ENCODE data around the gene PIK3CA. TPM values are rescaled to one million over a fixed set of nuclear protein-coding genes. Genes with fewer than 3 reads are reported as not detected.
"Not testable (repeated sequence)": the region's sequence is repeated elsewhere in the genome, so short reads cannot be mapped to it uniquely, and the experiment has no call there.

Gene PIK3CA
- total RNA-seq, 2 experiments from 2014 or later: 9.0 to 17.8 TPM

- H3K79me2 ChIP-seq (ENCODE audit: insufficient read depth, low read depth, low read length): no peaks in the 10 kb centered on the region
- no peaks in the 10 kb centered on the region for H3K4me1 ChIP-seq (ENCODE audit: insufficient read depth, low read length, poor library complexity, severe bottlenecking)
- TF ChIP-seq CTCF (conservative IDR thresholded peaks at IDR 0.05; ENCODE audit: low read length) (no peak), EZH2phosphoT487 (IDR thresholded peaks at IDR 0.05; ENCODE audit: borderline replicate concordance, low read depth, low read length) (no peak)
- no peak for DNase-seq (ENCODE audit: low spot score)
- no peaks in the 10 kb centered on the region for H4K20me1 ChIP-seq (ENCODE audit: insufficient read depth, low read length)
- no peaks in the 10 kb centered on the region for H3K36me3 ChIP-seq (ENCODE audit: insufficient read depth, low read length)
- H3K9me2 ChIP-seq (ENCODE audit: insufficient read depth, low read length): no peaks in the 10 kb centered on the region
- no peak overlapping the region for H3K4me3 ChIP-seq (ENCODE audit: low read depth, low read length, poor library complexity, severe bottlenecking)
- ChIA-PET CTCF (ENCODE audit: unreplicated experiment) (no interaction called here), POLR2A (no interaction called here)
- intact Hi-C loops (cut with micrococcal nuclease; ENCODE audit: unreplicated experiment): no loop called here
- H3K27ac ChIP-seq (ENCODE audit: low read depth, low read length, poor library complexity, severe bottlenecking): no peak overlapping the region
- H2AFZ ChIP-seq (ENCODE audit: low read length): no peak overlapping the region
- H3K9me3 ChIP-seq (ENCODE audit: low read length): no peaks in the 10 kb centered on the region
- H3K4me2 ChIP-seq (ENCODE audit: low read length): no peak overlapping the region
- BruUV-seq (replicated peaks): no TSS peak
These were observed 108.7 kb downstream of the PIK3CA start for GRCh38 chr3:179256813-179257212.

- H3K36me3 ChIP-seq (ENCODE audit: insufficient read depth, low read length); CTCF ChIA-PET (ENCODE audit: unreplicated experiment); H3K27ac ChIP-seq (ENCODE audit: low read depth, low read length, poor library complexity, severe bottlenecking); H4K20me1 ChIP-seq (ENCODE audit: insufficient read depth, low read length); DNase-seq (ENCODE audit: low spot score); H3K4me3 ChIP-seq (ENCODE audit: low read depth, low read length, poor library complexity, severe bottlenecking); H3K4me1 ChIP-seq (ENCODE audit: insufficient read depth, low read length, poor library complexity, severe bottlenecking); BruUV-seq (replicated peaks); H3K4me2 ChIP-seq (ENCODE audit: low read length); H2AFZ ChIP-seq (ENCODE audit: low read length); H3K9me2 ChIP-seq (ENCODE audit: insufficient read depth, low read length); POLR2A ChIA-PET; H3K79me2 ChIP-seq (ENCODE audit: insufficient read depth, low read depth, low read length); H3K9me3 ChIP-seq (ENCODE audit: low read length); intact Hi-C loops (cut with micrococcal nuclease; ENCODE audit: unreplicated experiment): not testable (repeated sequence)
These were observed 109.6 kb downstream of the PIK3CA start for GRCh38 chr3:179257742-179258141.

GRCh38 chr3:179258820-179259219 lies 110.7 kb downstream of the PIK3CA start:
- POLR2A ChIA-PET: no interaction called here
- H3K4me1 ChIP-seq (ENCODE audit: insufficient read depth, low read length, poor library complexity, severe bottlenecking): no peaks in the 10 kb centered on the region
- CTCF ChIA-PET (ENCODE audit: unreplicated experiment): no interaction called here

GRCh38 chr3:179259959-179260756 lies 112.0 kb downstream of the PIK3CA start:
- POLR2A ChIA-PET; H3K4me2 ChIP-seq (ENCODE audit: low read length); H3K4me1 ChIP-seq (ENCODE audit: insufficient read depth, low read length, poor library complexity, severe bottlenecking); H3K27ac ChIP-seq (ENCODE audit: low read depth, low read length, poor library complexity, severe bottlenecking); H3K9me3 ChIP-seq (ENCODE audit: low read length); H3K4me3 ChIP-seq (ENCODE audit: low read depth, low read length, poor library complexity, severe bottlenecking); H3K79me2 ChIP-seq (ENCODE audit: insufficient read depth, low read depth, low read length); H3K9me2 ChIP-seq (ENCODE audit: insufficient read depth, low read length); H2AFZ ChIP-seq (ENCODE audit: low read length); H3K36me3 ChIP-seq (ENCODE audit: insufficient read depth, low read length); intact Hi-C loops (cut with micrococcal nuclease; ENCODE audit: unreplicated experiment); CTCF ChIA-PET (ENCODE audit: unreplicated experiment); H4K20me1 ChIP-seq (ENCODE audit: insufficient read depth, low read length); DNase-seq (ENCODE audit: low spot score); BruUV-seq (replicated peaks): not testable (repeated sequence)

More at GRCh38 chr3:179258820-179259219, 110.7 kb downstream of the PIK3CA start:
- no peak overlapping the region for H3K27ac ChIP-seq (ENCODE audit: low read depth, low read length, poor library complexity, severe bottlenecking)
- H3K4me2 ChIP-seq (ENCODE audit: low read length): peak overlapping the region; percentile 32; the same call in 1 of the 2 replicates
- intact Hi-C loops (cut with micrococcal nuclease; ENCODE audit: unreplicated experiment): no loop called here
- H3K4me3 ChIP-seq (ENCODE audit: low read depth, low read length, poor library complexity, severe bottlenecking): no peak overlapping the region
- no peak overlapping the region for H2AFZ ChIP-seq (ENCODE audit: low read length)
- no peaks in the 10 kb centered on the region for H3K79me2 ChIP-seq (ENCODE audit: insufficient read depth, low read depth, low read length)
- no peaks in the 10 kb centered on the region for H3K9me2 ChIP-seq (ENCODE audit: insufficient read depth, low read length)
- no peaks in the 10 kb centered on the region for H4K20me1 ChIP-seq (ENCODE audit: insufficient read depth, low read length)
- no peaks in the 10 kb centered on the region for H3K36me3 ChIP-seq (ENCODE audit: insufficient read depth, low read length)
- no peak for DNase-seq (ENCODE audit: low spot score)
- no peaks in the 10 kb centered on the region for H3K9me3 ChIP-seq (ENCODE audit: low read length)
- no TSS peak for BruUV-seq (replicated peaks)
- TF ChIP-seq EZH2phosphoT487 (IDR thresholded peaks at IDR 0.05; ENCODE audit: borderline replicate concordance, low read depth, low read length) (no peak), CTCF (conservative IDR thresholded peaks at IDR 0.05; ENCODE audit: low read length) (no peak)

Measured in OCI-LY7 (cell line).